ENCODE results near the gene ARHGAP28.
"Not testable (repeated sequence)": the region's sequence is repeated elsewhere in the genome, so short reads cannot be mapped to it uniquely, and the experiment has no call there.

The ARHGAP28 gene

GRCh38 chr18:6929370-6930102 lies 200.0 kb downstream of the ARHGAP28 start:
- no peak for DNase-seq (ENCODE audit: low spot score)

- no peak for DNase-seq (ENCODE audit: low spot score)
These were observed 205.3 kb downstream of the ARHGAP28 start for GRCh38 chr18:6934859-6935258.

- no peak for DNase-seq (ENCODE audit: low spot score)
These were observed 208.5 kb downstream of the ARHGAP28 start for GRCh38 chr18:6938003-6938402.

- not testable (repeated sequence) for DNase-seq (ENCODE audit: low spot score)
These were observed 208.9 kb downstream of the ARHGAP28 start for GRCh38 chr18:6938403-6938802.

GRCh38 chr18:6939972-6940371 lies 210.5 kb downstream of the ARHGAP28 start:
- DNase-seq (ENCODE audit: low spot score) = no peak

- DNase-seq (ENCODE audit: low spot score) = no peak
These were observed 210.9 kb downstream of the ARHGAP28 start for GRCh38 chr18:6940451-6940850.

GRCh38 chr18:6941996-6942395 lies 212.5 kb downstream of the ARHGAP28 start:
- DNase-seq (ENCODE audit: low spot score) = no peak

GRCh38 chr18:6942742-6943141 lies 213.2 kb downstream of the ARHGAP28 start:
- no peak for DNase-seq (ENCODE audit: low spot score)

- no peak for DNase-seq (ENCODE audit: low spot score)
These were observed 213.6 kb downstream of the ARHGAP28 start for GRCh38 chr18:6943143-6943542.

GRCh38 chr18:6947338-6948030 lies 218.0 kb downstream of the ARHGAP28 start:
- no peak for DNase-seq (ENCODE audit: low spot score)

- DNase-seq (ENCODE audit: low spot score) = no peak
These were observed 219.0 kb downstream of the ARHGAP28 start for GRCh38 chr18:6948281-6949055.

- no peak for DNase-seq (ENCODE audit: low spot score)
These were observed 220.5 kb downstream of the ARHGAP28 start for GRCh38 chr18:6949800-6950586.

- DNase-seq (ENCODE audit: low spot score) = no peak
These were observed 221.1 kb downstream of the ARHGAP28 start for GRCh38 chr18:6950641-6951040.

- no peak for DNase-seq (ENCODE audit: low spot score)
These were observed 222.0 kb downstream of the ARHGAP28 start for GRCh38 chr18:6951336-6952090.

- no peak for DNase-seq (ENCODE audit: low spot score)
These were observed 225.0 kb downstream of the ARHGAP28 start for GRCh38 chr18:6954501-6954900.

- no peak for DNase-seq (ENCODE audit: low spot score)
These were observed 225.8 kb downstream of the ARHGAP28 start for GRCh38 chr18:6955304-6955703.

GRCh38 chr18:6956495-6956894 lies 227.0 kb downstream of the ARHGAP28 start:
- DNase-seq (ENCODE audit: low spot score) = no peak

GRCh38 chr18:6956999-6957398 lies 227.5 kb downstream of the ARHGAP28 start:
- no peak for DNase-seq (ENCODE audit: low spot score)

GRCh38 chr18:6959110-6959509 lies 229.6 kb downstream of the ARHGAP28 start:
- DNase-seq (ENCODE audit: low spot score) = no peak

GRCh38 chr18:6960124-6960523 lies 230.6 kb downstream of the ARHGAP28 start:
- DNase-seq (ENCODE audit: low spot score) = no peak

GRCh38 chr18:6960656-6961055 lies 231.1 kb downstream of the ARHGAP28 start:
- DNase-seq (ENCODE audit: low spot score) = no peak
